Esophagus squamous epithelium (tissue), 4 donors: ENCODE data around the gene RAPGEF1.
A peak's percentile ranks its signal among the peaks of the same experiment; 100 is the strongest.

Experiments
- CTCF ChIP-seq, 6 experiments: fragments of 450-650 bp in 4 of 6; fragments of 200-600 bp in 2 of 6; sonication (generic) in 2 of 6; IDR thresholded peaks; one replicate each; pipeline ENCODE4 v1.5.1; 2016 to 2019; ENCODE audit warnings: antibody characterized with exemption in 6 of 6, mild to moderate bottlenecking in 4 of 6, moderate library complexity in 4 of 6
- POLR2A ChIP-seq, 4 donors: fragments of 450-650 bp; IDR thresholded peaks; one replicate each; pipeline ENCODE4 v1.6.1; 2017; ENCODE audit warnings: antibody characterized with exemption in 4 of 4, mild to moderate bottlenecking in 4 of 4, moderate library complexity in 3 of 4

GRCh38 chr9:131739959-131740648 is at the start of gene RAPGEF1:
- TF ChIP-seq CTCF (IDR thresholded peaks at IDR 0.05): peak; percentile 72 to 99 (median 96)
- TF ChIP-seq POLR2A (IDR thresholded peaks at IDR 0.05): no peak
